Measurements from ENCODE around the gene TUBB.
"Not testable (repeated sequence)": the region's sequence is repeated elsewhere in the genome, so short reads cannot be mapped to it uniquely, and the experiment has no call there.

TUBB gene

GRCh38 chr6:30752157-30752927 is 32.2 kb downstream of the TUBB start (continued):
- TF ChIP-seq ZBTB10 (tag by site-specific recombination; IDR thresholded peaks at IDR 0.05) (peak; percentile 67), ZNF174 (tag by site-specific recombination; IDR thresholded peaks at IDR 0.05) (no peak), ZNF596 (tag by site-specific recombination; IDR thresholded peaks at IDR 0.05) (no peak), ZNF747 (tag by site-specific recombination; IDR thresholded peaks at IDR 0.05) (no peak), ZNF777 (tag by site-specific recombination; IDR thresholded peaks at IDR 0.05; ENCODE audit: borderline replicate concordance) (no peak), PRDM4 (tag by site-specific recombination; IDR thresholded peaks at IDR 0.05) (peak; percentile 15; the same call in 1 of the 2 replicates)

- Histone ChIP-seq H3K4me1 (ENCODE audit: control insufficient read depth, insufficient read depth, low read length) (peaks cover 17% of the 10 kb centered on the region), H3K9me3 (ENCODE audit: control insufficient read depth, insufficient read depth, low read depth, low read length) (no peaks in the 10 kb centered on the region), H3K4me3 (ENCODE audit: low read depth, low read length) (no peak overlapping the region), H3K27ac (ENCODE audit: extremely low read depth, low read depth, low read length) (no peak overlapping the region), H3K36me3 (ENCODE audit: control insufficient read depth in 2 of 2, insufficient read depth in 1 of 2, low read length in 2 of 2) (no peaks in the 10 kb centered on the region)
- no peak for TF ChIP-seq PRDM1 (tag by site-specific recombination; IDR thresholded peaks at IDR 0.05)
- no peak for TF ChIP-seq ZSCAN18 (tag by site-specific recombination; IDR thresholded peaks at IDR 0.05)
- TF ChIP-seq PBX3 (CRISPR knock-in tag; IDR thresholded peaks at IDR 0.05) = no peak
- no peak for TF ChIP-seq ZNF473 (tag by site-specific recombination; IDR thresholded peaks at IDR 0.05)
- TF ChIP-seq ZSCAN30 (tag by site-specific recombination; IDR thresholded peaks at IDR 0.05) = no peak
- no peak for TF ChIP-seq ZNF132 (tag by site-specific recombination; IDR thresholded peaks at IDR 0.05; ENCODE audit: borderline replicate concordance)
- no peak for TF ChIP-seq ZNF558 (tag by site-specific recombination; IDR thresholded peaks at IDR 0.05)
- ChIA-PET POLR2A (no interaction called here), CTCF (no interaction called here)
These were observed 34.5 kb downstream of the TUBB start for GRCh38 chr6:30754631-30755030.

GRCh38 chr6:30756405-30757003 is 36.4 kb downstream of the TUBB start:
- CTCF ChIA-PET = interaction anchor here (0.9 to 1.3 kb wide), 4 partner anchors 10 to 78 kb away, joined by 3 to 5 read pairs (median 4); no protein-coding TSS in a partner anchor
- not testable (repeated sequence) for H3K27ac ChIP-seq (ENCODE audit: extremely low read depth, low read depth, low read length); H3K36me3 ChIP-seq (ENCODE audit: control insufficient read depth in 2 of 2, insufficient read depth in 1 of 2, low read length in 2 of 2); H3K4me3 ChIP-seq (ENCODE audit: low read depth, low read length); H3K9me3 ChIP-seq (ENCODE audit: control insufficient read depth, insufficient read depth, low read depth, low read length)
- TF ChIP-seq ZNF121 (tag by site-specific recombination; IDR thresholded peaks at IDR 0.05) = peak; percentile 81; the same call in 1 of the 2 replicates
- POLR2A ChIA-PET = interaction anchor here (1.0 to 1.7 kb wide), 2 partner anchors 13 to 25 kb away, joined by 4 to 16 read pairs; partner anchors contain the start of gene IER3
- peaks cover 17% of the 10 kb centered on the region for H3K4me1 ChIP-seq (ENCODE audit: control insufficient read depth, insufficient read depth, low read length)
